Spleen (tissue), 7 donors: ENCODE data around the gene NDUFAF2.

Experiments
- POLR2A ChIP-seq, 3 donors: fragments of 450-650 bp; IDR thresholded peaks; one replicate each; pipeline ENCODE4 v1.5.1; 2017; ENCODE audit warnings: antibody characterized with exemption in 3 of 3, mild to moderate bottlenecking in 1 of 3
- TF ChIP-seq, protein P1 (sequence below), 11 experiments: fragments of 200-600 bp in 7 of 11; fragments of 450-650 bp in 4 of 11; sonication (generic) in 4 of 11; IDR thresholded peaks in 8 of 11; conservative IDR thresholded peaks in 3 of 11; 1 replicate in 7 of 11; 2 replicates in 4 of 11; pipeline versions ENCODE4 v1.4.0 to v1.8.0; 2016 to 2021; ENCODE audit warnings: antibody characterized with exemption in 11 of 11, inconsistent platforms in 4 of 11, mild to moderate bottlenecking in 1 of 11
- donor health status: DM: no; HTN: no; CAD: no; lungs with moderate emphysema.
- donor health status: DM: no; HTN: no; CAD: no.
- donor health status: DM: no; HTN: no; CAD: no.

DNA sequence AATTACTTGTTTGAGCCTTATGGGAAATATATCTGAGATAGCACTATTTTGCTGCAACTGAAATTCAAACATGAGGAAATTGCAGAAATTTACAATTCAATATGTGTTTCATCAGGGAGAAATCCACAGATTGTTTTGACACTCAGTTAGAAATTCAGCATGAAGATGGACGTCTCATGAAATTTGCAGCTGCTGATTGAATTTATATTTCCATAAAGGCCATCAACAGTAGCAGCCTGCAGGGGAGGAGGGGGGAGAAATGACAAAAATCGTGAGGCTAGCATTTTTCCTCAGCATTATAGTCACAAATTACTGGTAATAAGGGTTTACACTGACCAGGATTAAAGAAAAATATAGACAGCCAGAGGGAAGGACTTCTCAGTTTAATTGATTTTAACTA lies 81.0 kb downstream of the NDUFAF2 start:
- TF ChIP-seq, protein P1, sequence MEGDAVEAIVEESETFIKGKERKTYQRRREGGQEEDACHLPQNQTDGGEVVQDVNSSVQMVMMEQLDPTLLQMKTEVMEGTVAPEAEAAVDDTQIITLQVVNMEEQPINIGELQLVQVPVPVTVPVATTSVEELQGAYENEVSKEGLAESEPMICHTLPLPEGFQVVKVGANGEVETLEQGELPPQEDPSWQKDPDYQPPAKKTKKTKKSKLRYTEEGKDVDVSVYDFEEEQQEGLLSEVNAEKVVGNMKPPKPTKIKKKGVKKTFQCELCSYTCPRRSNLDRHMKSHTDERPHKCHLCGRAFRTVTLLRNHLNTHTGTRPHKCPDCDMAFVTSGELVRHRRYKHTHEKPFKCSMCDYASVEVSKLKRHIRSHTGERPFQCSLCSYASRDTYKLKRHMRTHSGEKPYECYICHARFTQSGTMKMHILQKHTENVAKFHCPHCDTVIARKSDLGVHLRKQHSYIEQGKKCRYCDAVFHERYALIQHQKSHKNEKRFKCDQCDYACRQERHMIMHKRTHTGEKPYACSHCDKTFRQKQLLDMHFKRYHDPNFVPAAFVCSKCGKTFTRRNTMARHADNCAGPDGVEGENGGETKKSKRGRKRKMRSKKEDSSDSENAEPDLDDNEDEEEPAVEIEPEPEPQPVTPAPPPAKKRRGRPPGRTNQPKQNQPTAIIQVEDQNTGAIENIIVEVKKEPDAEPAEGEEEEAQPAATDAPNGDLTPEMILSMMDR (IDR thresholded peaks at IDR 0.05 in 8 of 11, conservative IDR thresholded peaks at IDR 0.05 in 3 of 11): no peak
- no peak for TF ChIP-seq POLR2A (IDR thresholded peaks at IDR 0.05)
